Gastrocnemius medialis (tissue), 4 donors: Measurements from ENCODE around the gene ARID4A. TPM values are rescaled to one million over a fixed set of nuclear protein-coding genes. Genes with fewer than 3 reads are reported as not detected.
"Not testable (repeated sequence)": the region's sequence is repeated elsewhere in the genome, so short reads cannot be mapped to it uniquely, and the experiment has no call there.

Experiments
- ATAC-seq, 2 donors: fragments of 150-250 bp; one replicate each; pipeline ENCODE4 v1.9.1; 2016
- DNase-seq, 2 donors: peaks; one replicate each; pipeline ENCODE4 v3.0.0-alpha.2; 2019
- H3K27ac ChIP-seq, 4 donors: fragments of 200-600 bp; sonication (generic); 1 replicate in 1 of 4; 2 replicates in 3 of 4; pipeline ENCODE4 v1.5.1; 2016 to 2018; ENCODE audit warnings: mild to moderate bottlenecking in 2 of 4, moderate library complexity in 1 of 4
- H3K27me3 ChIP-seq, 3 donors: fragments of 200-600 bp; sonication (generic) in 2 of 3; 1 replicate in 1 of 3; 2 replicates in 2 of 3; pipeline versions ENCODE4 v1.5.1 to v1.6.0; 2016 to 2019; ENCODE audit warnings: mild to moderate bottlenecking in 1 of 3, moderate library complexity in 1 of 3
- H3K36me3 ChIP-seq, 2 donors: fragments of 200-600 bp; sonication (generic) in 1 of 2; one replicate each; pipeline ENCODE4 v1.5.1; 2017 to 2018
- H3K4me1 ChIP-seq, 2 donors: fragments of 200-600 bp; sonication (generic) in 1 of 2; one replicate each; pipeline ENCODE4 v1.5.1; 2016 to 2017; ENCODE audit warnings: mild to moderate bottlenecking in 2 of 2
- H3K4me3 ChIP-seq, 4 donors: fragments of 200-600 bp; sonication (generic) in 3 of 4; 1 replicate in 1 of 4; 2 replicates in 3 of 4; pipeline ENCODE4 v1.5.1; 2016 to 2019; ENCODE audit warnings: mild to moderate bottlenecking in 2 of 4
- H3K9me3 ChIP-seq, 3 donors: fragments of 200-600 bp; sonication (generic) in 2 of 3; 1 replicate in 1 of 3; 2 replicates in 2 of 3; pipeline ENCODE4 v1.5.1; 2016 to 2019
- POLR2A ChIP-seq, 2 donors: fragments of 450-650 bp; IDR thresholded peaks; one replicate each; pipeline ENCODE4 v1.6.1; 2017; ENCODE audit warnings: antibody characterized with exemption in 2 of 2, mild to moderate bottlenecking in 2 of 2, moderate library complexity in 2 of 2
- in situ Hi-C, 4 donors: fragments of 200-750 bp; cut with MboI; loops; one replicate each; pipeline versions ENCODE4 v1.15.0 to v1.8.0; 2017; ENCODE audit warnings: low sequenced_read_pairs in 4 of 4
- intact Hi-C: fragments of 100-400 bp; cut with DNase I; formaldehyde crosslinking; loops from one replicate; pipeline ENCODE4 v1.15.1; 2023; ENCODE audit warnings: low total_unique reads
- total RNA-seq, 4 donors: library from RNA; depleted of rRNA; stranded (reverse); fragments of >200 nt; gene quantifications; one replicate each; pipeline versions ENCODE4 v1.1.0 to v1.2.3, GENCODE V29; 2016
- TF ChIP-seq, protein P1 (sequence below), 5 experiments: fragments of 450-650 bp in 3 of 5; fragments of 200-600 bp in 2 of 5; sonication (generic) in 2 of 5; IDR thresholded peaks in 4 of 5; conservative IDR thresholded peaks in 1 of 5; 1 replicate in 4 of 5; 2 replicates in 1 of 5; pipeline ENCODE4 v1.5.1; 2016 to 2019; ENCODE audit warnings: antibody characterized with exemption in 5 of 5, mild to moderate bottlenecking in 3 of 5, moderate library complexity in 3 of 5

ARID4A gene, protein sequence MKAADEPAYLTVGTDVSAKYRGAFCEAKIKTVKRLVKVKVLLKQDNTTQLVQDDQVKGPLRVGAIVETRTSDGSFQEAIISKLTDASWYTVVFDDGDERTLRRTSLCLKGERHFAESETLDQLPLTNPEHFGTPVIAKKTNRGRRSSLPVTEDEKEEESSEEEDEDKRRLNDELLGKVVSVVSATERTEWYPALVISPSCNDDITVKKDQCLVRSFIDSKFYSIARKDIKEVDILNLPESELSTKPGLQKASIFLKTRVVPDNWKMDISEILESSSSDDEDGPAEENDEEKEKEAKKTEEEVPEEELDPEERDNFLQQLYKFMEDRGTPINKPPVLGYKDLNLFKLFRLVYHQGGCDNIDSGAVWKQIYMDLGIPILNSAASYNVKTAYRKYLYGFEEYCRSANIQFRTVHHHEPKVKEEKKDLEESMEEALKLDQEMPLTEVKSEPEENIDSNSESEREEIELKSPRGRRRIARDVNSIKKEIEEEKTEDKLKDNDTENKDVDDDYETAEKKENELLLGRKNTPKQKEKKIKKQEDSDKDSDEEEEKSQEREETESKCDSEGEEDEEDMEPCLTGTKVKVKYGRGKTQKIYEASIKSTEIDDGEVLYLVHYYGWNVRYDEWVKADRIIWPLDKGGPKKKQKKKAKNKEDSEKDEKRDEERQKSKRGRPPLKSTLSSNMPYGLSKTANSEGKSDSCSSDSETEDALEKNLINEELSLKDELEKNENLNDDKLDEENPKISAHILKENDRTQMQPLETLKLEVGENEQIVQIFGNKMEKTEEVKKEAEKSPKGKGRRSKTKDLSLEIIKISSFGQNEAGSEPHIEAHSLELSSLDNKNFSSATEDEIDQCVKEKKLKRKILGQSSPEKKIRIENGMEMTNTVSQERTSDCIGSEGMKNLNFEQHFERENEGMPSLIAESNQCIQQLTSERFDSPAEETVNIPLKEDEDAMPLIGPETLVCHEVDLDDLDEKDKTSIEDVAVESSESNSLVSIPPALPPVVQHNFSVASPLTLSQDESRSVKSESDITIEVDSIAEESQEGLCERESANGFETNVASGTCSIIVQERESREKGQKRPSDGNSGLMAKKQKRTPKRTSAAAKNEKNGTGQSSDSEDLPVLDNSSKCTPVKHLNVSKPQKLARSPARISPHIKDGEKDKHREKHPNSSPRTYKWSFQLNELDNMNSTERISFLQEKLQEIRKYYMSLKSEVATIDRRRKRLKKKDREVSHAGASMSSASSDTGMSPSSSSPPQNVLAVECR
- 10 to 100 TPM in 1 of 4 donors, 1 to 10 TPM in 3; 6.6 to 10.5 (median 7.1) TPM for total RNA-seq

- intact Hi-C loops (loop anchor here (1.0 to 2.0 kb wide), 3 partner anchors 54 to 128 kb away; partner anchors contain the start of genes ACTR10, KIAA0586, PSMA3 and TIMM9), in situ Hi-C loops (loop anchor here in 3 of 4 donors (10.0 kb wide), 1 partner anchor 54 kb away; the partner anchor contains the start of gene PSMA3 (in 3 of the 3))
- TF ChIP-seq, protein P1, sequence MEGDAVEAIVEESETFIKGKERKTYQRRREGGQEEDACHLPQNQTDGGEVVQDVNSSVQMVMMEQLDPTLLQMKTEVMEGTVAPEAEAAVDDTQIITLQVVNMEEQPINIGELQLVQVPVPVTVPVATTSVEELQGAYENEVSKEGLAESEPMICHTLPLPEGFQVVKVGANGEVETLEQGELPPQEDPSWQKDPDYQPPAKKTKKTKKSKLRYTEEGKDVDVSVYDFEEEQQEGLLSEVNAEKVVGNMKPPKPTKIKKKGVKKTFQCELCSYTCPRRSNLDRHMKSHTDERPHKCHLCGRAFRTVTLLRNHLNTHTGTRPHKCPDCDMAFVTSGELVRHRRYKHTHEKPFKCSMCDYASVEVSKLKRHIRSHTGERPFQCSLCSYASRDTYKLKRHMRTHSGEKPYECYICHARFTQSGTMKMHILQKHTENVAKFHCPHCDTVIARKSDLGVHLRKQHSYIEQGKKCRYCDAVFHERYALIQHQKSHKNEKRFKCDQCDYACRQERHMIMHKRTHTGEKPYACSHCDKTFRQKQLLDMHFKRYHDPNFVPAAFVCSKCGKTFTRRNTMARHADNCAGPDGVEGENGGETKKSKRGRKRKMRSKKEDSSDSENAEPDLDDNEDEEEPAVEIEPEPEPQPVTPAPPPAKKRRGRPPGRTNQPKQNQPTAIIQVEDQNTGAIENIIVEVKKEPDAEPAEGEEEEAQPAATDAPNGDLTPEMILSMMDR (IDR thresholded peaks at IDR 0.05 in 4 of 5, conservative IDR thresholded peaks at IDR 0.05 in 1 of 5) = no peak
- TF ChIP-seq POLR2A (IDR thresholded peaks at IDR 0.05) = peak; percentile 76 to 95
- H3K27me3 ChIP-seq = no peaks in the 10 kb centered on the region
- DNase-seq (no peak), ATAC-seq (peak; percentile 15 to 19)
- H3K4me1 ChIP-seq = peaks cover 37 to 47% of the 10 kb centered on the region in 2 donors
- H3K4me3 ChIP-seq = peak within 1 kb of the TSS; percentile 92 to 99 (median 97)
- peak within 1 kb of the TSS; percentile 89 to 99 (median 97) for H3K27ac ChIP-seq
- peaks cover 0 to 28% of the 10 kb centered on the region in 2 donors for H3K36me3 ChIP-seq
- H3K9me3 ChIP-seq = no peaks in the 10 kb centered on the region
These were observed at the start of gene ARID4A for GRCh38 chr14:58298477-58299400. TSS of gene ARID4A (plus strand) at chr14:58298555. CDS start at chr14:58299855, 1,300 bp downstream.

DNA sequence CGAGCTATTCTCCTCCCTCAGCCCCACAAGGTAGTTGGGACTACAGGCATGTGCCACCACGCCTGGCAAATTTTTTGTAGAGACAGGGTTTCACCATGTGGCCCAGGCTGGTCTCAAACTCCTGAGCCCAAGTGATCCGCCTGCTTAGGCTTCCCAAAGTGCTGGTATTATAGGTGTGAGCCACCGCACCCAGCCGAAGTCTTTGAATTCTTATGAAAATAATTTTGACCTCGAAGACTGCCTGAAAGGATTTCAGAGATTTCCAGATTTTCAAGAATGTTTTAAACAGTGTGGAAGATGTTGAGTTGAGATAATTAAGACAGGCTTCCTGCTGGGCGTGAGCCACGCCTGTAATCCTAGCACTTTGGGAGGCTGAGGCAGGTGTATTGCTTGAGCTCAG, 48.7 kb upstream of the ARID4A start:
- DNase-seq (no peak), ATAC-seq (no peak)
- intact Hi-C loops = no loop called here
- H3K27ac ChIP-seq = peak overlapping the region in 1 of 4 donors; percentile 7
- peaks cover 23 to 30% of the 10 kb centered on the region in 2 donors for H3K4me1 ChIP-seq
- in situ Hi-C loops = loop anchor here in 3 of 4 donors (10.0 kb wide), 1 partner anchor 45 kb away; the partner anchor contains the start of gene ARID4A (in 3 of the 3)
- no peaks in the 10 kb centered on the region for H3K9me3 ChIP-seq
- peaks cover 0 to 61% of the 10 kb centered on the region in 2 donors for H3K36me3 ChIP-seq
- H3K27me3 ChIP-seq = no peaks in the 10 kb centered on the region
- TF ChIP-seq POLR2A (IDR thresholded peaks at IDR 0.05) = no peak
- TF ChIP-seq, protein P1 (IDR thresholded peaks at IDR 0.05 in 4 of 5, conservative IDR thresholded peaks at IDR 0.05 in 1 of 5) = no peak
- H3K4me3 ChIP-seq = no peak overlapping the region

DNA sequence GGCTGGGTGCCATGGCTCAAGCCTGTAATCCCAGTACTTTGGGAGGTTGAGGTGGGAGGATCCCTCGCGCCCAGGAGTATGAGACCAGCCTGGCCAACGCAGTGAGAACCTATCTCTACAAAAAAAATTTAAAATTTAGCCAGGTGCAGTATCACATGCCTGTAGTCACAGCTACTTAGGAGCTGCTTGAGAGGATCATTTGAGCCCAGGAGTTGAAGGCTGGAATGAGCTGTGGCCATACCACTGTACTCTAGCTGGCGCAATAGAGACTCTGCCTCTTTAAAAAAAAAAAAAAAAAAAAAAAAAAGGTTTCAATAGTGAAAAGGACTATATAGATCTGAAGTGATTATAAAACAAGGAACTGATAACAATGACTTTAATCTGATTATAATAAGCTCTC, 40.2 kb upstream of the ARID4A start:
- no peak overlapping the region for H3K27ac ChIP-seq
- H3K9me3 ChIP-seq = no peaks in the 10 kb centered on the region
- H3K27me3 ChIP-seq = no peaks in the 10 kb centered on the region
- H3K4me3 ChIP-seq = no peak overlapping the region
- no peak for ATAC-seq
- no peaks in the 10 kb centered on the region for H3K4me1 ChIP-seq
- H3K36me3 ChIP-seq = peaks cover 3 to 96% of the 10 kb centered on the region in 2 donors
- intact Hi-C loops = no loop called here
- DNase-seq = no peak
- in situ Hi-C loops = no loop called here
- TF ChIP-seq, protein P1 (IDR thresholded peaks at IDR 0.05 in 4 of 5, conservative IDR thresholded peaks at IDR 0.05 in 1 of 5) = no peak
- no peak for TF ChIP-seq POLR2A (IDR thresholded peaks at IDR 0.05)

DNA sequence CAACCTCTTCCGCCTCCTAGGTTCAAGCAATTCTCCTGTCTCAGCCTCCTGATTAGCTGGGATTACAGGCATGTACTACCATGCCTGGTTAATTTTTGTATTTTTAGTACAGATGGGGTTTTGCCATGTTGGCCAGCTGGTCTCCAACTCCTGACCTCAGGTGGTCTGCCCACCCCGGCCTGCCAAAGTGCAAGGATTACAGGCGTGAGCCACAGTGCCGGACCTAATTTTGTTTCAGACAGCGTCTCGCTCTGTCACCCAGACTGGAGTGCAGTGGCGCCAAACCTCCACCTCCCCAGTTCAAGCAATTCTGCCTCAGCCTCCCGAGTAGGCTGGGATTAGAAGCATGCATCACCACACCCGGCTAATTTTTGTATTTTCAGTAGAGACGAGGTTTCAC, 36.4 kb upstream of the ARID4A start:
- peaks cover 13 to 97% of the 10 kb centered on the region in 2 donors for H3K36me3 ChIP-seq
- H3K27me3 ChIP-seq, H3K4me3 ChIP-seq, in situ Hi-C loops, H3K9me3 ChIP-seq, H3K4me1 ChIP-seq, ATAC-seq, intact Hi-C loops, DNase-seq, H3K27ac ChIP-seq: not testable (repeated sequence)
